Measurements from ENCODE around the gene ST8SIA1. TPM values are rescaled to one million over a fixed set of nuclear protein-coding genes. Genes with fewer than 3 reads are reported as not detected.

The ST8SIA1 gene
- total and polyA plus RNA-seq, 2 donors: 1.6 to 2.3 TPM

GRCh38 chr12:22318108-22318737, 16.3 kb downstream of the ST8SIA1 start:
- Histone ChIP-seq H3K4me1 (ENCODE audit: control insufficient read depth in 2 of 2, insufficient read depth in 2 of 2, low read length in 2 of 2) (no peaks in the 10 kb centered on the region), H3K27me3 (ENCODE audit: control insufficient read depth in 2 of 2, insufficient read depth in 1 of 2, low read length in 1 of 2) (no peaks in the 10 kb centered on the region), H3K27ac (ENCODE audit: low read depth in 1 of 2, low read length in 1 of 2) (no peak overlapping the region), H3K4me3 (ENCODE audit: low read length in 2 of 2) (no peak overlapping the region), H3K9me3 (ENCODE audit: control insufficient read depth in 2 of 2, insufficient read depth in 1 of 2, low read length in 1 of 2) (no peaks in the 10 kb centered on the region), H3K36me3 (ENCODE audit: control insufficient read depth in 2 of 2, insufficient read depth in 2 of 2, low read length in 1 of 2) (no peaks in the 10 kb centered on the region)
- WGBS: 82% methylated on average over 4 of the region's 4 CpGs
- DNase-seq (ENCODE audit: low read depth in 6 of 9, low spot score in 9 of 9): no peak

- H3K4me1 ChIP-seq (ENCODE audit: control insufficient read depth in 2 of 2, insufficient read depth in 2 of 2, low read length in 2 of 2): no peaks in the 10 kb centered on the region
- H3K9me3 ChIP-seq (ENCODE audit: control insufficient read depth in 2 of 2, insufficient read depth in 1 of 2, low read length in 1 of 2): no peaks in the 10 kb centered on the region
- no peaks in the 10 kb centered on the region for H3K36me3 ChIP-seq (ENCODE audit: control insufficient read depth in 2 of 2, insufficient read depth in 2 of 2, low read length in 1 of 2)
- no peak overlapping the region for H3K27ac ChIP-seq (ENCODE audit: low read depth in 1 of 2, low read length in 1 of 2)
- no peaks in the 10 kb centered on the region for H3K27me3 ChIP-seq (ENCODE audit: control insufficient read depth in 2 of 2, insufficient read depth in 1 of 2, low read length in 1 of 2)
- WGBS: 96% methylated on average over 2 of the region's 2 CpGs
- DNase-seq (ENCODE audit: low read depth in 6 of 9, low spot score in 9 of 9): no peak
- no peak overlapping the region for H3K4me3 ChIP-seq (ENCODE audit: low read length in 2 of 2)
Observed at GRCh38 chr12:22313963-22314330, 20.6 kb downstream of the ST8SIA1 start.

GRCh38 chr12:22313286-22313962, 21.1 kb downstream of the ST8SIA1 start:
- no peak for DNase-seq (ENCODE audit: low read depth in 6 of 9, low spot score in 9 of 9)
- 96% methylated on average over 4 of the region's 4 CpGs for WGBS
- no peak overlapping the region for H3K27ac ChIP-seq (ENCODE audit: low read depth in 1 of 2, low read length in 1 of 2)
- H3K9me3 ChIP-seq (ENCODE audit: control insufficient read depth in 2 of 2, insufficient read depth in 1 of 2, low read length in 1 of 2): no peaks in the 10 kb centered on the region
- H3K4me3 ChIP-seq (ENCODE audit: low read length in 2 of 2): no peak overlapping the region
- no peaks in the 10 kb centered on the region for H3K27me3 ChIP-seq (ENCODE audit: control insufficient read depth in 2 of 2, insufficient read depth in 1 of 2, low read length in 1 of 2)
- H3K4me1 ChIP-seq (ENCODE audit: control insufficient read depth in 2 of 2, insufficient read depth in 2 of 2, low read length in 2 of 2): no peaks in the 10 kb centered on the region
- no peaks in the 10 kb centered on the region for H3K36me3 ChIP-seq (ENCODE audit: control insufficient read depth in 2 of 2, insufficient read depth in 2 of 2, low read length in 1 of 2)

- H3K27ac ChIP-seq (ENCODE audit: low read depth in 1 of 2, low read length in 1 of 2): no peak overlapping the region
- H3K4me3 ChIP-seq (ENCODE audit: low read length in 2 of 2): no peak overlapping the region
- no peaks in the 10 kb centered on the region for H3K4me1 ChIP-seq (ENCODE audit: control insufficient read depth in 2 of 2, insufficient read depth in 2 of 2, low read length in 2 of 2)
- H3K9me3 ChIP-seq (ENCODE audit: control insufficient read depth in 2 of 2, insufficient read depth in 1 of 2, low read length in 1 of 2): no peaks in the 10 kb centered on the region
- WGBS: 81% methylated on average over 5 of the region's 5 CpGs
- no peak for DNase-seq (ENCODE audit: low read depth in 6 of 9, low spot score in 9 of 9)
- H3K27me3 ChIP-seq (ENCODE audit: control insufficient read depth in 2 of 2, insufficient read depth in 1 of 2, low read length in 1 of 2): no peaks in the 10 kb centered on the region
- H3K36me3 ChIP-seq (ENCODE audit: control insufficient read depth in 2 of 2, insufficient read depth in 2 of 2, low read length in 1 of 2): no peaks in the 10 kb centered on the region
Observed at GRCh38 chr12:22312336-22312735, 22.2 kb downstream of the ST8SIA1 start.

GRCh38 chr12:22310709-22311108, 23.8 kb downstream of the ST8SIA1 start:
- no peaks in the 10 kb centered on the region for H3K4me1 ChIP-seq (ENCODE audit: control insufficient read depth in 2 of 2, insufficient read depth in 2 of 2, low read length in 2 of 2)
- DNase-seq (ENCODE audit: low read depth in 6 of 9, low spot score in 9 of 9): no peak
- 95% methylated on average over 2 of the region's 2 CpGs for WGBS
- H3K36me3 ChIP-seq (ENCODE audit: control insufficient read depth in 2 of 2, insufficient read depth in 2 of 2, low read length in 1 of 2): no peaks in the 10 kb centered on the region
- no peak overlapping the region for H3K4me3 ChIP-seq (ENCODE audit: low read length in 2 of 2)
- H3K9me3 ChIP-seq (ENCODE audit: control insufficient read depth in 2 of 2, insufficient read depth in 1 of 2, low read length in 1 of 2): no peaks in the 10 kb centered on the region
- no peak overlapping the region for H3K27ac ChIP-seq (ENCODE audit: low read depth in 1 of 2, low read length in 1 of 2)
- no peaks in the 10 kb centered on the region for H3K27me3 ChIP-seq (ENCODE audit: control insufficient read depth in 2 of 2, insufficient read depth in 1 of 2, low read length in 1 of 2)

GRCh38 chr12:22310275-22310674, 24.2 kb downstream of the ST8SIA1 start:
- Histone ChIP-seq H3K27me3 (ENCODE audit: control insufficient read depth in 2 of 2, insufficient read depth in 1 of 2, low read length in 1 of 2) (no peaks in the 10 kb centered on the region), H3K4me3 (ENCODE audit: low read length in 2 of 2) (no peak overlapping the region), H3K36me3 (ENCODE audit: control insufficient read depth in 2 of 2, insufficient read depth in 2 of 2, low read length in 1 of 2) (no peaks in the 10 kb centered on the region), H3K27ac (ENCODE audit: low read depth in 1 of 2, low read length in 1 of 2) (no peak overlapping the region), H3K4me1 (ENCODE audit: control insufficient read depth in 2 of 2, insufficient read depth in 2 of 2, low read length in 2 of 2) (no peaks in the 10 kb centered on the region), H3K9me3 (ENCODE audit: control insufficient read depth in 2 of 2, insufficient read depth in 1 of 2, low read length in 1 of 2) (no peaks in the 10 kb centered on the region)
- no peak for DNase-seq (ENCODE audit: low read depth in 6 of 9, low spot score in 9 of 9)
- 96% methylated on average over 2 of the region's 2 CpGs for WGBS

- Histone ChIP-seq H3K27me3 (ENCODE audit: control insufficient read depth in 2 of 2, insufficient read depth in 1 of 2, low read length in 1 of 2) (no peaks in the 10 kb centered on the region), H3K4me1 (ENCODE audit: control insufficient read depth in 2 of 2, insufficient read depth in 2 of 2, low read length in 2 of 2) (no peaks in the 10 kb centered on the region), H3K9me3 (ENCODE audit: control insufficient read depth in 2 of 2, insufficient read depth in 1 of 2, low read length in 1 of 2) (no peaks in the 10 kb centered on the region), H3K27ac (ENCODE audit: low read depth in 1 of 2, low read length in 1 of 2) (no peak overlapping the region), H3K4me3 (ENCODE audit: low read length in 2 of 2) (no peak overlapping the region), H3K36me3 (ENCODE audit: control insufficient read depth in 2 of 2, insufficient read depth in 2 of 2, low read length in 1 of 2) (no peaks in the 10 kb centered on the region)
- 95% methylated on average over 2 of the region's 2 CpGs for WGBS
- no peak for DNase-seq (ENCODE audit: low read depth in 6 of 9, low spot score in 9 of 9)
Observed at GRCh38 chr12:22307811-22308210, 26.7 kb downstream of the ST8SIA1 start.

- Histone ChIP-seq H3K27ac (ENCODE audit: low read depth in 1 of 2, low read length in 1 of 2) (no peak overlapping the region), H3K9me3 (ENCODE audit: control insufficient read depth in 2 of 2, insufficient read depth in 1 of 2, low read length in 1 of 2) (no peaks in the 10 kb centered on the region), H3K36me3 (ENCODE audit: control insufficient read depth in 2 of 2, insufficient read depth in 2 of 2, low read length in 1 of 2) (no peaks in the 10 kb centered on the region), H3K4me3 (ENCODE audit: low read length in 2 of 2) (no peak overlapping the region), H3K27me3 (ENCODE audit: control insufficient read depth in 2 of 2, insufficient read depth in 1 of 2, low read length in 1 of 2) (no peaks in the 10 kb centered on the region), H3K4me1 (ENCODE audit: control insufficient read depth in 2 of 2, insufficient read depth in 2 of 2, low read length in 2 of 2) (no peaks in the 10 kb centered on the region)
- DNase-seq (ENCODE audit: low read depth in 6 of 9, low spot score in 9 of 9): no peak
Observed at GRCh38 chr12:22306311-22306710, 28.2 kb downstream of the ST8SIA1 start.

GRCh38 chr12:22304341-22304740, 30.2 kb downstream of the ST8SIA1 start:
- WGBS: 93% methylated on average over 1 of the region's 1 CpG
- no peak overlapping the region for H3K27ac ChIP-seq (ENCODE audit: low read depth in 1 of 2, low read length in 1 of 2)
- no peak overlapping the region for H3K4me3 ChIP-seq (ENCODE audit: low read length in 2 of 2)
- H3K27me3 ChIP-seq (ENCODE audit: control insufficient read depth in 2 of 2, insufficient read depth in 1 of 2, low read length in 1 of 2): no peaks in the 10 kb centered on the region
- no peaks in the 10 kb centered on the region for H3K36me3 ChIP-seq (ENCODE audit: control insufficient read depth in 2 of 2, insufficient read depth in 2 of 2, low read length in 1 of 2)
- no peaks in the 10 kb centered on the region for H3K4me1 ChIP-seq (ENCODE audit: control insufficient read depth in 2 of 2, insufficient read depth in 2 of 2, low read length in 2 of 2)
- DNase-seq (ENCODE audit: low read depth in 6 of 9, low spot score in 9 of 9): no peak
- H3K9me3 ChIP-seq (ENCODE audit: control insufficient read depth in 2 of 2, insufficient read depth in 1 of 2, low read length in 1 of 2): no peaks in the 10 kb centered on the region

Measured in thymus (tissue), 11 donors.